Left colon (tissue), 2 donors: ENCODE data around the gene KLHL8. TPM values are rescaled to one million over a fixed set of nuclear protein-coding genes. Genes with fewer than 3 reads are reported as not detected.

Experiments used
- ATAC-seq: fragments of 200-7000 bp; cut with Tn5 transposase; one replicate; pipeline ENCODE4 v1.9.1; 2020; ENCODE audit warnings: mild to moderate bottlenecking, moderate library complexity
- DNase-seq, 2 donors: peaks; one replicate each; pipeline ENCODE4 v3.0.0-alpha.2; 2020
- intact Hi-C, 2 donors: fragments of 100-400 bp; cut with DNase I in 1 of 2; cut with micrococcal nuclease in 1 of 2; formaldehyde crosslinking; loops; one replicate each; pipeline versions ENCODE4 v1.11.2 to v1.14.0; 2022; cut with DNase I, micrococcal nuclease
- total RNA-seq, 2 donors: library from RNA; stranded (reverse); fragmentation: NEBNext Ultra II Directional; extraction: Animal tissue kit (Norgen Biotek cat#: 25700); gene quantifications; one replicate each; pipeline ENCODE4 v1.2.1, GENCODE V29; 2021
- donor health status: DM: no; HTN: no; CAD: no.
- donor health status: DM: yes; HTN: yes; CAD: no.

KLHL8 gene
- total RNA-seq, 2 donors from 2014 or later: 19.1 to 22.5 TPM

DNA sequence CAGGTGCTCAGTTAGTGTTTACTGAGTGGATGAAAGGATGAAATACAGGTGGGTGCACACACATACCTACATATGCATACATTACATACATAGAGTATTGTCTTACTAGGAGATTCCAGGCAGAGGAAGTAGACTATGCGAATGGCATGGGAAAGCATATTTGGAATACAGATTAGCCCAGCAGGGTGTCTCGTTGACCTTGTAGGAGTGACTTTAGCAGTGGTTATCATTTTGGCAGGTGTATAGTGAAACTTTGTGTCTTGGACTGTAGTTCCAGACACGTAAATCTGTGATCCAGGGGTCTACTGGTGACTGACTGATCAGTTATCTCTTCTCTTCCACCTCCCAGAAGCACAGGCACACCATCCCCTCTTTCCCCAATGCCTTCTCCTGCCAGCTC lies 86.3 kb downstream of the KLHL8 start:
- no peak for DNase-seq
- intact Hi-C loops: no loop called here
- ATAC-seq: no peak

- DNase-seq (no peak), ATAC-seq (no peak)
- intact Hi-C loops: no loop called here
Observed at GRCh38 chr4:87133183-87133582, 87.2 kb downstream of the KLHL8 start.

GRCh38 chr4:87132035-87132434 lies 88.4 kb downstream of the KLHL8 start:
- ATAC-seq (no peak), DNase-seq (no peak)
- intact Hi-C loops: no loop called here

DNA sequence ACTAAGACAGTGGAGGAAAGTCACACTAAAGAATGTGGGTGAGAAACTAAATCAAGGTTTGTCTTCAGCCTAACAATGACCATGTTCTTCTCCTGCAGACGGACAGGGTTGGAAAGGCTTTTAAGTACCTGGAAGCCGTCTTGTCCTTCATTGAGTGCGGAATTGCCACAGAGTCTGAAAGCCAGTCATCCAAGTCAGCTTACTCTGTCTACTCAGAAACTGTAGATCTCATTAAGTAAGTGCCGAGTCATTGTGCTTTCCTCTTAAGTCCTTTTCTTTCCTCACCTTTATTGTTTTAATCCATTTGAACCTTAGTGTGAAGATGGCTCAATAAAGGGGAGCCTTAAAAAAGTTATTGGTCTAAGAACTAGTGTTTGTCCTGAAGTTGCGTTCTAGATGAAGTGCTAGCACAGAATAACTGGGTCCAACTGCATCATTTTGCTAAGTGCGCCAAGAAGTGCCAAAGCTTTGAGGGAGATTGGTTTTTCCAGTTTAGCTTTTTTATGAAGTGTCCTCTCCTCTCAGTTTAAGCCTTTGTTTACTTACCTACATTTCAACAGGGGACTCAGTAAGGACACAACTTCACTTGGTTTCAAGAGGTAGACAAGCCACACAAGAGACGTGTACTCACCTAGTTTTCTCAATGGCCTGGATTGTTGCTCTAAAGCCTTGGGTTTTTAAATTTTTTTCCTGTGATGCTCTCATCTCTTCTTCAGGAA lies 89.3 kb downstream of the KLHL8 start:
- DNase-seq (no peak), ATAC-seq (no peak)
- intact Hi-C loops: no loop called here

GRCh38 chr4:87129681-87130080 lies 90.7 kb downstream of the KLHL8 start:
- DNase-seq: no peak
- no peak for ATAC-seq
- intact Hi-C loops: no loop called here

DNA sequence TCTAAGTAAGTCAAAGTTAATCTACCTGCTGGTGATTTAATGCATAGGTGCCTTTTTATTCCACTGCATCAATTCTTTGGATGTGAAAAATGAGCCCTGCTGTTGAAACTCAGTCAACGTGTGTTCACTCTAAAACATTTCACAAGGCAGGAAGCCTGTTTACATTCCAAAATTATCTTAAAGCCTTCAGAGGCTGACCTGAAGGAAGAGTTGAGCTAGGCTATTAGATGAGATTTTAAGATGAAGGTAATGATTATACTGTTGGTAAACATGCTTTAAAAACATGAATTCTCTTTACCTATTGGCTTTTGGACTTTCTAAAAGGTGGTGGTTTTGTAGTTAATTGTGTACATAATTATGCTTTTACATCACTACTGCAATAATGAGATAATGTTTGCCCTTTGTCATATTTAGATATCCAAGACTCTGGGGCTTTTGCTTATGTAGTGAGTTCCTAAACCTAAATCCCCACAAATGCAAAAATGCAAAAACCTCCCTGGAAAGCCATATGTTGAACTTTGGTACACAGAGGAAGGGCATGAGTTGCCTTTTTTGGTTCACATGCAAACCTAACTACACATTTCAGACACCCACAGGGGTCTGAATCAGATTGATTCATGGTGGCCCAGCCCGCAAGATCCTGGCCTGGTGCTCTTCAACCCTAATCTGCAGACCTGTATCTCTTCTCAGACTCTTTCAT lies 92.3 kb downstream of the KLHL8 start:
- intact Hi-C loops: no loop called here
- DNase-seq: no peak
- ATAC-seq: no peak

GRCh38 chr4:87126056-87126455 lies 94.4 kb downstream of the KLHL8 start:
- intact Hi-C loops: no loop called here
- ATAC-seq (no peak), DNase-seq (no peak)

GRCh38 chr4:87122252-87122651 lies 98.2 kb downstream of the KLHL8 start:
- ATAC-seq (no peak), DNase-seq (no peak)
- intact Hi-C loops: no loop called here

DNA sequence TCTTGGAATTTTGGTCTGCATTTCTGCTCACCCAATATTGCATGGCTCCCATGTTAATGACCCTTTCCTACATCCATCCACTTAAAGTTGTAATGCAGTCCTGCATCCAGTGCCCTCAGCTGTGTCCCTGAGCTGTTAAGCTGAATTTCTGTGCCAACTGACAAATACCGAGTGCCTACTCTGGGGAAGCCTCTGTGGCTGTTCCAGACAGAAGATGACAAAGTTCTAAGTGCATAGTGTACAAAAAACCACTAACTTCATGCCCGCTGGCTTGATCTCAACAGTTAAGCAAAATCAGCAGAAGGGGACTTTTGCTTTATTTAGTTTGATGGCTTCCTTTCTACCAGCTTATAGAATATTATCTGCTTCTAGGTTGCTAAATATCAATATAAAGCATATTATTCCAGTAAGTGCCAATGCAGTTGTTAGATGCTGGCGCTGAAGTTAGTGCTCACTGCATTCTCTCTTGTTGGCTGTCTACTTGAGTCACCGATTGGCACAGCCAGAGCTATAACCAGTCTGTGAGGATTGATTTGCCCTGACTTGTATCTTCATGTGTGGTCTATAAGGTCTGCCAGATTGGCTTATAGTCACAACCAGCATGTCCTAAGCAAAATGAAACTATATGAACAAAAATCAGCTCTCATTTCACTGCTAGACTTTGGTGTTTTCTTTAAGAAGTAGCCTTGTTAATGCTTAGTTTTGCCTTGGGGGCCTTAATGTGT lies 98.9 kb downstream of the KLHL8 start:
- DNase-seq: no peak
- no peak for ATAC-seq
- intact Hi-C loops: no loop called here

GRCh38 chr4:87120411-87121162 lies 99.8 kb downstream of the KLHL8 start:
- ATAC-seq (peak; percentile 97), DNase-seq (peak; percentile 69 to 78)
- intact Hi-C loops: no loop called here

DNA sequence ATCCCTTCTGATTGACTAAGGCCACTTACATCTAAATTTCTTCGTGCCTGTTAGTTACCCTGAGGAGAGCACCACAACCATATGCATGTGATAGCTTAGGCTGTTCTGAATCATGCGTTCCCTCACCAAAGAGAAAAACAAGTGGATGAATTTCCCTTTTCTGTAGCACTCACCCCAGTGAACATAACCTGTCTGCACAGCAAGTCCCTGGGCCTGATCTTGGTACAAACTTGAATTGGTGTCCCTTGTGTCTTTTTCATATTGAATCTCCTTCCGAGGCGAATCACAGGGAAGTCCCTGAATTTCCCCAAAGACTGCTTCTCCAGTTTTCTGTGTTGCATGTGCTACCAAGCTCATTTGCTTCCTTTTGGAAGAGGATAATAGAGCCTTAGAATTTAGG lies 100.4 kb downstream of the KLHL8 start:
- intact Hi-C loops: no loop called here
- DNase-seq (no peak), ATAC-seq (no peak)

GRCh38 chr4:87118826-87119225 lies 101.6 kb downstream of the KLHL8 start:
- DNase-seq (no peak), ATAC-seq (no peak)
- intact Hi-C loops: no loop called here

DNA sequence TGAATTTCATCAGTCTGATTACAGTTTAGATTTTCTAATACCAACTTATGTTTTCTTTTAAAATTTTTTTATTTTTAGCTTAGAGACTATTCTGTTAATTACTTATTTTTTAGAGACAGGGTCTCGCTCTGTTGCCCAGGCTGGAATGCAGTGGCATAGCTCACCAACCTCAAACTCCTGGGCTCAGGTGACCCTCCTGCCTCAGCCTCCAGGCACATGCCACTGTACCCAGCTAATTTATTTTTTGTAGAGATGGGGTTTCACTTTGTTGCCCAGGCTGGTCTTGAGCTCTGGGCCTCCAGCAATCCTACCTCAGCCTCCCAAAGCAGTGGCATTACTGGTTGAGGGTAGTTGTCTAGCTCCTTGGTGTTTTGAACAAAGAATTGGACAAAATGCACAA lies 102.0 kb downstream of the KLHL8 start:
- DNase-seq: no peak
- ATAC-seq: no peak
- intact Hi-C loops: no loop called here

DNA sequence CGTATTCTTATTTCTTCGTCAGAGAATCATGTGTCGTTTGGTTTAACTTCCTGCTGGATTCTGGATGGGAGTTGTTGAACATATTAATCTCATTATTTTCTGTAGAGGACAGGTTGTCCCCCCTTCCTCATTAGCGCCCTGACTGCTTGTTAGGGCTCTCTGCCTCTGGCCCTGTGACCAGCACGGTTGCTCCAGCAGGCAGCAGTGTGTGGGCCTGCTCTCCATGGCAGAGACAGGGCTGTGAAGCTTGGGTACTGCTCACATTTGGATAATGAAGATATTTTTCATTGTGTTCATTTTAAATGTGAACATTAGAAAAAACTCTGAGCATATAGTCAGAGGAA lies 102.7 kb downstream of the KLHL8 start:
- DNase-seq (no peak), ATAC-seq (no peak)
- intact Hi-C loops: no loop called here

- ATAC-seq: no peak
Observed at GRCh38 chr4:87117051-87117731, 103.2 kb downstream of the KLHL8 start.

GRCh38 chr4:87116231-87116630 lies 104.2 kb downstream of the KLHL8 start:
- ATAC-seq (no peak), DNase-seq (no peak)
- intact Hi-C loops: no loop called here

More at GRCh38 chr4:87117051-87117731, 103.2 kb downstream of the KLHL8 start:
- intact Hi-C loops: no loop called here
- DNase-seq: no peak

DNA sequence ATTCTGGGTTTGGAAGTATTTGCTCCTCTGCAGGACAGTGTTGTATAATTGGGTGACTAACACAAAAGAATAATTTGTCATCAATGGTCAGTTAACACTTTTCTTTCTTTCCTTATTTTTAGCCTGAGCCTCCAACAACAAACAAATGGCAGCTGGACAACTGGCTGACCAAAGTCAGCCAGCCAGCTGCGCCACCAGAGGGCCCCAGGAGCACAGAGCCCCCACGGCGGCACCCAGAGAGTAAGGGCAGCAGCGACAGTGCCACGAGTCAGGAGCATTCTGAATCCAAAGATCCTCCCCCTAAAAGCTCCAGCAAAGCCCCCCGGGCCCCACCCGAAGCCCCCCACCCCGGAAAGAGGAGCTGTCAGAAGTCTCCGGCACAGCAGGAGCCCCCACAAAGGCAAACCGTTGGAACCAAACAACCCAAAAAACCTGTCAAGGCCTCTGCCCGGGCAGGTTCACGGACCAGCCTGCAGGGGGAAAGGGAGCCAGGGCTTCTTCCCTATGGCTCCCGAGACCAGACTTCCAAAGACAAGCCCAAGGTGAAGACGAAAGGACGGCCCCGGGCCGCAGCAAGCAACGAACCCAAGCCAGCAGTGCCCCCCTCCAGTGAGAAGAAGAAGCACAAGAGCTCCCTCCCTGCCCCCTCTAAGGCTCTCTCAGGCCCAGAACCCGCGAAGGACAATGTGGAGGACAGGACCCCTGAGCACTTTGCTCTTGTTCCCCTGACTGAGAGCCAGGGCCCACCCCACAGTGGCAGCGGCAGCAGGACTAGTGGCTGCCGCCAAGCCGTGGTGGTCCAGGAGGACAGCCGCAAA lies 106.0 kb downstream of the KLHL8 start:
- ATAC-seq: no peak
- intact Hi-C loops: no loop called here
- DNase-seq: no peak

GRCh38 chr4:87112063-87112462 lies 108.4 kb downstream of the KLHL8 start:
- intact Hi-C loops: no loop called here
- ATAC-seq: no peak
- DNase-seq: no peak
